Measurements from ENCODE around the gene TET3. TPM values are rescaled to one million over a fixed set of nuclear protein-coding genes. Genes with fewer than 3 reads are reported as not detected.
"Not testable (repeated sequence)": the region's sequence is repeated elsewhere in the genome, so short reads cannot be mapped to it uniquely, and the experiment has no call there.

Gene TET3
- total RNA-seq: 10 to 100 TPM; 29.3 to 70.3 TPM

DNA sequence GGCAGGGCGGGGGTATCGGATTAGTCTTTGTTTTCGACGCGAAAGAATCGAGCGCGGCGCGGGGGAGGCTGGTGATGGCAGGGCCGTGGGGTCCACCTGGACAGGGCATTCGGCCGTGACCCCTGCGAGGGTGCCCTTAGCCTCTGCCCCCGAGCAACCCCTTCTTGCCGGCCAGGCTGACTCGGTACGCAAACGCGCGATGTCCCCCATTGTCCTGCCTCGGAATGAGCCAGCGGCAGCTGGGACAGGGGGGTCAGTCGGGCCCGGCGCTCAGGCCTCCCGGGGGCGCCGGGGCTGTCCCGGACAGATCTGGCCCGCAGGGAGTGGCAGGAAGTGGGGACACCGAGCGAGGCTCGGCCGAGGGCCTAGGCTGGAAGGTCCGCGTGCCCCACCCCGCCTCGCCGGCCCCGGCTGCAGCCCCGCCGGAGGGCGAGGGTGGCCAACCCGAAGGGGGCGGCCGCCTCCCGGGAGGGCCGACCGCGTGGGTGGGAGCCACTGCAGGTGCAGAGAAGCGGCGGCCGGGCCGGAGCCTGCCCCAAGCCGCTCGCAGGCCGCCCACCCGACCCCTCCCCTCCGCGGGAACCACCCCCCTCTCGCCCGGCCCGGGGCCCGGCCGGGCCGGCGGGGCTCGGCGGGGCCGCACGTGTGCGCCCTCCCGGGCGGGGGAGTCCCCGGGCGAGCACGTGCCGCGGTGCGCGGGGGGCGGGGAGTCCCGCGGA is at the start of gene TET3:
Gene TET3 (plus strand): TSS at position 708 of the 719 bp plus-strand sequence. CDS start 1,494 bp downstream, outside the sequence.
- H3K27ac Mint-ChIP-seq: peak within 1 kb of the TSS; percentile 78 to 87
- H3K27me3 Mint-ChIP-seq: peaks cover 17 to 21% of the 10 kb centered on the region in 2 donors
- peak; percentile 76 for DNase-seq (ENCODE audit: low spot score)
- H3K4me1 Mint-ChIP-seq (ENCODE audit: low read depth in 2 of 2): peaks cover 62 to 65% of the 10 kb centered on the region in 2 donors
- H3K9me3 Mint-ChIP-seq: no peaks in the 10 kb centered on the region
- H3K36me3 Mint-ChIP-seq: no peaks in the 10 kb centered on the region
- peak within 1 kb of the TSS; percentile 88 for H3K4me3 Mint-ChIP-seq
- peak; percentile 52 to 63 for ATAC-seq

DNA sequence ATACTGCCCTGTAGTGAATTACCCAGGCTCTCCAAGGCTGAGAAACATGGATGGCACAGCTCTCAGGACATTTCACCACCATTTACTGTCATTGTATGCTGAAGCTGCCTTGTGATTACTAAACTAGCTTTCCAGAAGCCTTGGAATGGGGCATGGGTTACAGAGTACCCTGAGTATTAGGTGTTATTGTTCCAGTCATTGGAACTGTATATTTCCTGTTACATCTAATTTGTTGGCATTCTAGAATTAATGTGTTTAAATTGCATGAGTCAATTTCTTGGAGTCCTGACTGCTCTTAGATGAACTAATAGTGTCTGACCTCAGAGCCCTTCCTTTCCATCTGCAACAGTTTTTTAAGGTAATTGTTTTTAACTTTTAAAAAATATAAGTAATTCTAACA is 49.1 kb upstream of the TET3 start:
- Mint-ChIP-seq H3K4me3 (no peak overlapping the region), H3K27ac (no peak overlapping the region), H3K4me1 (ENCODE audit: low read depth in 2 of 2) (peaks cover 65 to 78% of the 10 kb centered on the region in 2 donors), H3K9me3 (no peaks in the 10 kb centered on the region), H3K36me3 (peaks cover 6% of the 10 kb centered on the region), H3K27me3 (no peaks in the 10 kb centered on the region)
- no peak for ATAC-seq
- no peak for DNase-seq (ENCODE audit: low spot score)

DNA sequence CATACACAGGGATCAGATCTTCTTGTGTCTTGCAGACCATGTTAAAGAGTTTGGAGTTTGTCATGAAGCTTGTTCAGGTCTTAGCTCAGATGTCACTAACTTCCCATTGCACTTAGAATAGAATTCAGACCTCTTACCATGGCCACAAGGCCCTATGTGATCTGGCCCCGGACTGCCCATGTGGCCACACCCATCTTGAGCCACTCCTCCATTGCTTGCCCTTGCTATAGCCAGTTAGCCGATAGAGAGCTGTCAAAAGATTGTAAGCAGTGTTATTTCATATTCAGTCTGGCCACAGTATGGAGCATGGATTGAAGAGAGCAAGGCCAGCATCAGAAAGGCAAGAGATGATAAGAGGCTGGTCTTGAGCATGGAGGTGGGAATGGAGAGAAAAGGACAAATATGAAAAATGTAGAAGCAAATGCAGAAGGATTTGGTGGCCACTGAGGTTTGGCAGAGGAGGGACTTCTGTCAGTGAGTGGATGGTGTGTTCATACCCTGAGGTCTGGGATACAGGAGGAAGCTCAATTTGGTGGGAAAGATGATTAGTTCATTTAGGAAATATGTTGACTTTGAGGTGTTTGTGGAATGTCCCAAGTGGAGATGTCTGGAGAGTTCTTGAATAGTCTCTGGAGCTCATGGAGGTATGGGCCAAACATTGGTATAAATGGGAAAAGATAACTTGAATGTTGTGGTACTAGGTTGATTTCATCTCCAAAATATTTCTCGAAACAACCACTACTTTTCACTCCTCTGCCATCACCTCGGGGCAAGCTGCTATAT is 47.4 kb upstream of the TET3 start:
- Mint-ChIP-seq H3K27me3 (no peaks in the 10 kb centered on the region), H3K4me3 (no peak overlapping the region), H3K36me3 (peaks cover 7% of the 10 kb centered on the region), H3K4me1 (ENCODE audit: low read depth in 2 of 2) (peaks cover 54 to 69% of the 10 kb centered on the region in 2 donors), H3K9me3 (no peaks in the 10 kb centered on the region), H3K27ac (peak overlapping the region in 1 of 2 donors; percentile 28)
- DNase-seq (ENCODE audit: low spot score): no peak
- no peak for ATAC-seq

DNA sequence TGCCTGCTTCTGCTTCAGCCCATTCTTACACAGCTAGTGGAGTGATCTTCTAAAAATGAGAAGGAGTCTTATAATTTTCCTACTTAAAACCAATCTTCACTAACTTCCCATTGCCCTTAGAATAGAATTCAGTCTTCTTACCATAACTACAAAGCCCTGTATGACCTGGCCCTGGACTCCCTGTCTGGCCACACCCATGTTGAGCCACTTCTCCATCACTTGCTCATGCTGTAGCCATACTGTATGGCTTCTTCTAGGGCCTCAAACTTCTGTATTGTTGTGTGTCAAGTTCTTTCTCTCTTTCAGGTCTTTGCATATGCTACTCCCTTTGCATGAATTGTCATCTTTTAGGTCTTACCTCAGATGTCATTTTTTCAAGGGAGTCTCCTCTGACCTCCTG is 46.8 kb upstream of the TET3 start:
- Mint-ChIP-seq H3K4me3 (no peak overlapping the region), H3K27me3 (no peaks in the 10 kb centered on the region), H3K27ac (no peak overlapping the region), H3K9me3 (no peaks in the 10 kb centered on the region), H3K36me3 (peaks cover 7% of the 10 kb centered on the region), H3K4me1 (ENCODE audit: low read depth in 2 of 2) (peaks cover 50 to 63% of the 10 kb centered on the region in 2 donors)
- ATAC-seq: no peak
- no peak for DNase-seq (ENCODE audit: low spot score)

DNA sequence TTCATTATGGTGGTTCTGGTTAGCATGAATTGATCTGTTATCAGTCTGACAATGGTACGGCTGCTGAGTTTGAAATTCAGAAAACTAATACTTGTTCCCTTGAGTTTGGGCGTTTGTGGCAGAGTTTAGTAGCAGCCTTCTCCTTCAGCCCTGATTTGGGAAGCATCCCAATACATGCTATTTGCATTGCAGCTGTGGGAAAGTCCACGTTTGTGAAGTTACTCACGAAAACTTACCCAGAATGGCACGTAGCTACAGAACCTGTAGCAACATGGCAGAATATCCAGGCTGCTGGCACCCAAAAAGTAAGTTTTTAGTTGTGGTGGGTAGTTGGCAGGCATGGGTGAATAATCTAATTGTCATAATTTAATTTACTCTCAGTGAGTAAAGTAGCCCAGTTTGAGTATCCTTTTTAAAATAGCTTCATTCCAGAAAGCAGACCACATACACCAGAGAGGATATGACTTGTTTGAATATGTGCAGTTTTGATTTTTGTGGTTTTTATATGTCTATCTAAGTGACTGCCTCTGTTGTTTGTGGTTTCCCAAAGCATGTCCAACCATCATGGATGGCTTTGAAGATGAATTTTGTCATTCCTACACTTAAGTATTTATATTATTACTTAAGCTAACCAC is 45.9 kb upstream of the TET3 start:
- Mint-ChIP-seq H3K36me3 (peaks cover 7% of the 10 kb centered on the region), H3K9me3 (no peaks in the 10 kb centered on the region), H3K4me3 (no peak overlapping the region), H3K27ac (no peak overlapping the region), H3K27me3 (no peaks in the 10 kb centered on the region), H3K4me1 (ENCODE audit: low read depth in 2 of 2) (peaks cover 45 to 54% of the 10 kb centered on the region in 2 donors)
- peak in 1 of 2 donors; percentile 91 for ATAC-seq
- DNase-seq (ENCODE audit: low spot score): no peak

DNA sequence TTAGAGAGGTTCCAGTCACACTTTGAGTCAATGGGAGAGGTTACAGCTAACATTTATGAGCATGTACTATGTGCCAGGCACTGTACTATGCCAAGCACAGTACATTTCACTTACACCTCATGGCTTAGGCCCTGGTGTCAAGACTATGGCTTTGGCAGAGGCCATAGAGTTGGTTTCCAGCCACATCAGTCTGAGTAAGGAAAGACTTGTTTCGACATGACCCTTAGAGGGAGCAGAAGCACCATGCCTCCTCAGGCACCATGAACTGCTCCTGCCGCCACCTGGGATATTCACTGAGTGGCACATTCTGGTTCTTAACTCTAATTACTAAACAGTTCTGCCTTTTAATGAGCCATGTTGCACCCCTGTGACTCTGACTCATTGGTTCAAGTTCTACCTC is 45.3 kb upstream of the TET3 start:
- ATAC-seq (peak; percentile 53 to 71), DNase-seq (ENCODE audit: low spot score) (no peak)
- Mint-ChIP-seq H3K27me3 (no peaks in the 10 kb centered on the region), H3K4me1 (ENCODE audit: low read depth in 2 of 2) (peaks cover 46 to 56% of the 10 kb centered on the region in 2 donors), H3K27ac (peak overlapping the region in 1 of 2 donors; percentile 82), H3K9me3 (no peaks in the 10 kb centered on the region), H3K36me3 (peaks cover 9% of the 10 kb centered on the region), H3K4me3 (peak overlapping the region; percentile 1)

DNA sequence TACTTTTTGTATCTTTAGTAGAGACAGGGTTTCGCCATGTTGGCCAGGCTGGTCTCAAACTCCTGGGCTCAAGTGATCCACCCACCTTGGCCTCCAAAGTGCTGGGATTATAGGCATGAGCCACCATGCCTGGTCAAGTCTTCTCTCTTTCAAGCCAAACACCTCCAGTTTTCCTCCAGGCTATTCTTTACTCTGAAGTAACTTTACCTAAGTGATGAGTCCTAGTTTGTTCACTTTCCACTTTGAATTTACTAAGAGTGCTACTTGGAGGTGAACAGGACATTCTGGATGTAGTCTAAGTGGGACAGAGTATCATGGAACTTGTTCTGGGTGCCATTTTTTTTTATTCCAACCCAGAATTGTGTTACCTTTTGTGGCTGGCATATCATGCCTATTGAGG is 44.6 kb upstream of the TET3 start:
- ATAC-seq; H3K27me3 Mint-ChIP-seq; H3K9me3 Mint-ChIP-seq; DNase-seq (ENCODE audit: low spot score): not testable (repeated sequence)
- Mint-ChIP-seq H3K4me1 (ENCODE audit: low read depth in 2 of 2) (peaks cover 53 to 62% of the 10 kb centered on the region in 2 donors), H3K4me3 (peak overlapping the region; percentile 1), H3K36me3 (peaks cover 16% of the 10 kb centered on the region), H3K27ac (peak overlapping the region in 1 of 2 donors; percentile 82)

DNA sequence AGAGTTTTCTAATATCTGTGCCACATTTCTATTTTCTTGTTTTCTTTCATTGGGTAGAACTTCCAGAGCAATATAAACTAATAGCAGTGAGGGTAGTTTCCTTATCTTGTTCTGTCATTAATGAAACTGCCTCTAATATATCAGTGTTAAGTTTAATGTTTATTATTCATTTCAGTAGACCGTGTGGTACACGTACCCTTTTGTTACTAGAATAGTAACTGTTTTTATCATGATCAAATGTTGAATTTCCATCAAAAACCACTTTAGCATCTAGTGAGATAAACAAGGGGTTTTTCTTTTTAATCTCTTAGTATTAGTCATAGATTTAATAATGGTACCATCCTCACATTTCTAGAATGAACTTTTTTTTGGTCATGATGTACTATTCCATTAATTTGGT is 42.0 kb upstream of the TET3 start:
- H3K27ac Mint-ChIP-seq: no peak overlapping the region
- no peak overlapping the region for H3K4me3 Mint-ChIP-seq
- DNase-seq (ENCODE audit: low spot score) (no peak), ATAC-seq (no peak)
- H3K27me3 Mint-ChIP-seq: no peaks in the 10 kb centered on the region
- H3K36me3 Mint-ChIP-seq: peaks cover 20% of the 10 kb centered on the region
- peaks cover 45 to 50% of the 10 kb centered on the region in 2 donors for H3K4me1 Mint-ChIP-seq (ENCODE audit: low read depth in 2 of 2)
- H3K9me3 Mint-ChIP-seq: no peaks in the 10 kb centered on the region

DNA sequence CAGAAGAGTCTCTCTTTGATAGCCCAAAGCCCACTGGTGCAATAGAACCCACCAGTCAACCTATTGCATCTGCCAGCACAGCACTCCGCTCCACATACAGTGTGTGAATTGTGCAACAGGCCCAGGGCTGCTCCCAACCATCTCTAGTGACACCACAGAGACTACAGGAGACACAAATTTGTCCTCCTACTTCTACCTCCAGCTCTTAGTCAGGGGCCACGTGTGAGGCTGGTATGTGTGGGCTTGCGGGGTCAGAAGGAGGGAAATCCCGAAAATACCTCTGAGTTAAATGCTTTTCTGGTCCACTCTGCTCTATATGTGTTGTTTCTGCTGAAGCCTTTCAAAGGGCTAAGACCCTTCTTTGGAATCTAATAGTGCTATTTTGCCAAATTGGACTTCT is 40.0 kb upstream of the TET3 start:
- H3K4me3 Mint-ChIP-seq: peak overlapping the region; percentile 34
- H3K27ac Mint-ChIP-seq: peak overlapping the region; percentile 21 to 45
- H3K4me1 Mint-ChIP-seq (ENCODE audit: low read depth in 2 of 2): peaks cover 37 to 42% of the 10 kb centered on the region in 2 donors
- ATAC-seq (peak; percentile 89 to 92), DNase-seq (ENCODE audit: low spot score) (peak; percentile 62)
- no peaks in the 10 kb centered on the region for H3K9me3 Mint-ChIP-seq
- H3K27me3 Mint-ChIP-seq: no peaks in the 10 kb centered on the region
- peaks cover 29% of the 10 kb centered on the region for H3K36me3 Mint-ChIP-seq

DNA sequence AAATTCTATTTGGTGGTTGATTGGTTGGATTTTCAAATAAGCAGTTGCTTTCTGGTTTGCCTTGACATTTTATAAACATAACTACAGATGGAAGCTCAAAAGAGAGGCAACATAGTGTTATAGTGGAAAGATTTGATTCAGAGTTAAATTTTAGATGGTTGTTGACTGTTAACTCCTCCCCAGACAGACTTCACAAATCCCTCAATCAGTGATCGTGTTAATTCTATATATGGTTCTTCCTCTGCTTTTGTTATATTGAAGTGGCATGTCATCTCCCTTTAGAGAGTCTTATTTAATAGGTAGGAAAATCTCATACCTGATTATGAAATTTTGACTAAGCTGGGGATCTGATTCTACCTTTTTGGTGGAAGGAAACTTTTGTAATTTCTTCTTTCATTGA is 38.5 kb upstream of the TET3 start:
- Mint-ChIP-seq H3K9me3 (no peaks in the 10 kb centered on the region), H3K27me3 (no peaks in the 10 kb centered on the region), H3K27ac (peak overlapping the region in 1 of 2 donors; percentile 21), H3K4me3 (no peak overlapping the region), H3K4me1 (ENCODE audit: low read depth in 2 of 2) (peaks cover 24 to 35% of the 10 kb centered on the region in 2 donors), H3K36me3 (peaks cover 26% of the 10 kb centered on the region)
- no peak for DNase-seq (ENCODE audit: low spot score)
- no peak for ATAC-seq

DNA sequence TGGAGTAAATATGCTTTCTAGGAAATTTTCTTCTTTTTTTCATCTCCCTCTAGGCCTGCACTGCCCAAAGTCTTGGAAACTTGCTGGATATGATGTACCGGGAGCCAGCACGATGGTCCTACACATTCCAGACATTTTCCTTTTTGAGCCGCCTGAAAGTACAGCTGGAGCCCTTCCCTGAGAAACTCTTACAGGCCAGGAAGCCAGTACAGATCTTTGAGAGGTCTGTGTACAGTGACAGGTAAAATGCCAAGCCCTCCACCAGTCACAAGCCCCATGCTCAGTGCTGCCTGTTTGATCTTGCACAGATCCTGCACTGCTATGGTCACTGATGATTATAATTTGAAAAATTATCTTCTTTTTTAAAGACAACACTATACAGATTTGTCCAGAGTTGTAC is 38.0 kb upstream of the TET3 start:
- DNase-seq (ENCODE audit: low spot score) (no peak), ATAC-seq (no peak)
- Mint-ChIP-seq H3K27ac (peak overlapping the region in 1 of 2 donors; percentile 21), H3K4me1 (ENCODE audit: low read depth in 2 of 2) (peaks cover 24 to 35% of the 10 kb centered on the region in 2 donors), H3K4me3 (no peak overlapping the region), H3K9me3 (no peaks in the 10 kb centered on the region), H3K27me3 (no peaks in the 10 kb centered on the region), H3K36me3 (peaks cover 31% of the 10 kb centered on the region)

DNA sequence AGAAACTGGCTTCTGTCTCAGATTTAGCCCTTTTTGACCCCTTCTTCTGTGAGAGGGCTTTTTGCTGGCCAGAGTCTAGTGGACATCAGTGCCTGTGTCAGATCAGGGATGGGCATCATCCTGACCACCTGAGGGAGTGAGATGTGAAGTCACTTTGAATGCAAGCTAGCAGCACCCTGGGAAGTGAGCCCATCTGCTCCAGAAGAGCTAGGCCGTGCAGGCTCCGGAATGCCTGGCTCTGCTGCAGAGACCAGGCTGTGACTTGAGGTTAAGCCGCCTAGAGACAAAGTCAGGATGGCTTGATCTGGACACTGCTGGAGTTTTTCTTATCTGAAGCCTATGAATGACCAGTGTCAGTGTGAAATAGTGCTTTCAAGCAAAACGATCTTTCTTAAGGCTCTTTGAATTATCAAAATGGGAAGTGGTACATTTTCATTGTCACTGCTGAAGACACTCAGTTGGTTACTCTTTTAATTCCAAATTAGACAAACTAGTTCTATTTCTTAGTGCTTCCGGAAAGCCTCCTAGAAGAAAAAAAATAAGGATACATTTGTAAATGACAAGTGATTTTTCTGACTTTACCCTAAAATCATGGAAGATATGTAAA is 37.2 kb upstream of the TET3 start:
- peak overlapping the region in 1 of 2 donors; percentile 45 for H3K27ac Mint-ChIP-seq
- no peak for ATAC-seq
- no peak for DNase-seq (ENCODE audit: low spot score)
- peaks cover 29 to 42% of the 10 kb centered on the region in 2 donors for H3K4me1 Mint-ChIP-seq (ENCODE audit: low read depth in 2 of 2)
- no peak overlapping the region for H3K4me3 Mint-ChIP-seq
- peaks cover 39% of the 10 kb centered on the region for H3K36me3 Mint-ChIP-seq
- no peaks in the 10 kb centered on the region for H3K27me3 Mint-ChIP-seq
- no peaks in the 10 kb centered on the region for H3K9me3 Mint-ChIP-seq

DNA sequence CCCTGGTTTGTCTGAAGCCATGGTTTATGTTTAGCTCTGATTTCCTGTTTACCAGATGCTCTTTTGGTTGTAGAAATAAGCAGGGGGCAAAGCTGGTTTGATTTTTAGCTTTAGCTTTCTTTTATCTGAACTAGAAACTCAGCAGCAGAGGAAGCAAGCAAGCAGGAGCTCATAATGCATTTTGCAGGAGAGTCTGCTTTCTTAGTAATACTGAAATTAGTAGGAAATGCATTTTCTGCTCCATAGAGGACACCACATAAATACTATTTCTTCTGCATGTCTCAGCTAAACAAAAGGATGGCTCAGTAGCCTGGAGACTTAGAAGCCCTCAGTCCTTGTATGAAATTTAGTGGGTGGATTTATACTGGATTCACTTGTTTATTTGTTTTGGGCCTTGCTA is 34.9 kb upstream of the TET3 start:
- Mint-ChIP-seq H3K27ac (no peak overlapping the region), H3K4me1 (ENCODE audit: low read depth in 2 of 2) (peaks cover 29 to 40% of the 10 kb centered on the region in 2 donors), H3K36me3 (peaks cover 39% of the 10 kb centered on the region), H3K9me3 (no peaks in the 10 kb centered on the region), H3K4me3 (no peak overlapping the region), H3K27me3 (no peaks in the 10 kb centered on the region)
- no peak for ATAC-seq
- DNase-seq (ENCODE audit: low spot score): no peak

Data from natural killer cell treated with Interleukin-12 subunit alpha and Interleukin-12 subunit beta and Interleukin-15 and Interleukin-18, amount 100 ng/mL, for 72 hours (primary cell).